GM21717 (cell line): ENCODE data around the gene VSIG10.
"Not testable (repeated sequence)": the region's sequence is repeated elsewhere in the genome, so short reads cannot be mapped to it uniquely, and the experiment has no call there.

Experiments
- ATAC-seq: cut with Tn5 transposase; IDR thresholded peaks from one replicate; pipeline ENCODE4 v1.9.1; 2021; ENCODE audit warnings: mild to moderate bottlenecking, moderate library complexity; ENCODE audit not compliant: unreplicated experiment

The VSIG10 gene

DNA sequence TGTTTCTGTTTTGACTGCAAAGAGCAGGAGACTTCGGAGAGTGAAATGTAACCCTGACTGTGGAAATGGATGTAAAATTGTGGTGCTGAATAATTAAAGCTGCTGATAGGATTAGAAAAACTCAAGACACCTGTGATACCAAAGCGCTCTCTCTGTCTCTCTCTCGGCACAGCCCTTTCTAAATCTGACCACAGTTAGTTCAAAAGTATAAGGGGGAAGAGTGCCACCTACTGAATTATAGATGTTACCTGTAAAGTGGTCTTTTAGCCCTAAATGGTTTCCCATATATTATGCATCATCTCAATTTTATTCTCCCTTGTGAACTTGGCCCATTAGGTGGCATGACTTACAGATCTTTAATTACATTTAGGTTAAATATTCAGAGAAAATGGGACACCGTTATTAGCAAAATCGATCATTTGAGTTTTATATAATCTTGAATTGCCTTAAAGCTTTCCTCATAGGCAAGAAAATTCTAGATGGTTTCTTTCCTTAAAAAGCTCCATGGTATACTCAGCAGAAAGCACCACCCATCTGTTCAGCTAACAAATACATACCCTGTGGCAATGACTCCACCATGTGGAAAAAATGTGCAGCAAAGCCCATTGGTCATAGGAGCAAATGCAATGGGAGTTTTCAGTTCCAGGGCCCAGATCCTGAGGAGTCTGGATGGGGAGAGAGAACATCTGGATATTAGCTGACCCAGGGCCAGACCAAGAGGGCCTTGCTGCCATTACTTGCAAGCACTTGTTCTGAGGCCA is 69.2 kb downstream of the VSIG10 start:
- no peak for ATAC-seq

GRCh38 chr12:118033902-118034301 is 69.9 kb downstream of the VSIG10 start:
- no peak for ATAC-seq

DNA sequence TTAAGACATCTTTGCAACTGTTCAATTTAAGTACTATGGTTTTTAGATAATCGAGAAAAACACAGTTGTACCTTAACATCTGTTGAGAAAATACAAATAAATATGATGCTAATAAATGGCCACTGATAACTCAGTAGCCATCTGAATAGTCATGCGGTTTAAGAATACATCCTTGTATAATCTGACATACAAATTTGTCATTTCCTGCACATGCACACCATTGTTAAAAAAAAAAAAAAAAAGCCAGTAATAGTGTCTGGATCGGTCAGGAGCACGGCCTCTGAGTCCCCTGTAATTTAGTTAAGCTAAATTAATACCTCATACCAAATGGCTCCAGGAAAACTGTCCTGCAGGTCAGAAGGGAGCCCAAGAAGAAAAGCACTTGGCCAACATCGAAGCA is 70.5 kb downstream of the VSIG10 start:
- no peak for ATAC-seq

DNA sequence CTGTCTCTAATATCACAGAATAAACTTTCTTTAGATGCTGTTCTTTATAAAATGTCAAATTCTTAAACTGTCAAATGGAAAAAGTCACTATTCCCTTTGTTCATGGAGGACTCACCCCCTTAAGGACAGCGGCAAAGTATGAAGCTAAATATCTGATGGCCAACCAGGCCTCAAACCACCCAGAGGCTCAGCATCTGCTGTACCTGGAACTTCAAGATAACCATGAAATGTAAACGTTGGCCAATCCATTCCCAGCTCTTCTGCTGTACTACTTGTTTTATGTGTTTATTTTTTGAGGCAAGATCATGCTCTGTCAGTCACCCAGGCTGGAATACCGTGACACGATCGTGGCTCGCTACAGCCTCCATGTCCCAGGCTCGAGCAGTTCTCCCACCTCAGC is 71.6 kb downstream of the VSIG10 start:
- no peak for ATAC-seq

DNA sequence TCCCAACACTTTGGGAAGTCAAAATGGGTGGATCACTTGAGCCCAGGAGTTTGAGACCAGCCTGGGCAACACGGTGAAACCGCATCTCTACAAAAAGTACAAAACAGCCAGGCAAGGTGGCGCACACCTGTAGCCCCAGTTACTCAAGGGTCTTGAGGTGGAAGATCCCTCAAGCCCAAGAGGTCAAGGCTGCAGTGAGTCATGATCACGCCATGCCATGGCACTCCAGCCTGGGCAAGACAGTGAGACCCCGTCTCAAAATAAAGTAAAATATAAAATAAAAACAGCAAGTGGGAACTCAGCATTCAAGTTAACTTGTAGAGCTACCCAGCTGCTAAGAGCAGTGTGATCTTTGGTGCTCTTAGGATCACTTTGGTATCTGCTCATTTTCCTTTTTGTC is 74.6 kb downstream of the VSIG10 start:
- ATAC-seq, result no peak

DNA sequence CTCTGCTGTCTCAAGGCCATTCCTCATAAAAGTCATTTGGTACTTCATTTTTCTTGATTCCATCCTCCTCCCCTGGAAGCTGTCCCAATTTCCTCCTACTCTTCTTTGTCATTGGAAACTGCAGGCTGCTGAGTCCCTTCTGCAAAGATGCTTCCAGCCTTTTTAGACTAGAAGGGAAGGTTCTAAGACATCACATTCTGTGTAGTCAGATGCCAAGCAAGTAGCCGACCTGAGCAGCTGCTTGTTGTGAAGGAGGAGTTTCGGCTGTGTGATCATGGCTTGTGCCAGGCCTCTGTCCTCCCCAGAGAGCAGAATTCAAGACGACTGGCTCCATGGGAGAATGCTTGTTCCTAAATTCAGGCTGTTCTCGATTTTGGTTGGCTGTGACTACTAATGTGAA is 78.6 kb downstream of the VSIG10 start:
- ATAC-seq, result no peak

DNA sequence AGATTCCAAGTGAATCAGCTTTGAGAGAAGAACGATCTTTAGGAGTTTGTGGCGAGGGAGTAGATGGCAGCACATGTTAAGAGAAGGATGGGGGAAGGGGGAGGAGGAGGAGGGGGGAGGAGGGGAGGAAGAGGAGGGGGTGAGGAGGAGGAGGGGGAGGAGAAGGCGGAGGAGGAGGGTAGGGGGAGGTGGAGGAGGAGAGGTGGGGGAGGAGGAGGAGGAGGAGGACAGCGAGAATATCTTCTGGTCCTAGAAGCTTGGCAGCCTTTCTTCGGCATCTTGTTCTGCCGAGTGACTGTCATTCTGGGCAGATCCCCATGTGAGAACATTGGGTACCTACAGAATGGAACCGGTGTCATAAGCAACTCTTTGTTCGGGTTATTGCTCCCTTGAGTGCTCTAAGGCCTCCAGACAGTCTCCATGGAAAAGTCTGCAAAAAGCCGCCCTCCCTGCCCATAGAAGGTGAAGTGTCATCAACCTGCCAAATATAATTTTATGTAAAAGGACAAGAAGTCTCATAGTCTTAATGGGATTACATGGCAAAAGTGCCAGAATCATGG is 80.4 kb downstream of the VSIG10 start:
- no peak for ATAC-seq

DNA sequence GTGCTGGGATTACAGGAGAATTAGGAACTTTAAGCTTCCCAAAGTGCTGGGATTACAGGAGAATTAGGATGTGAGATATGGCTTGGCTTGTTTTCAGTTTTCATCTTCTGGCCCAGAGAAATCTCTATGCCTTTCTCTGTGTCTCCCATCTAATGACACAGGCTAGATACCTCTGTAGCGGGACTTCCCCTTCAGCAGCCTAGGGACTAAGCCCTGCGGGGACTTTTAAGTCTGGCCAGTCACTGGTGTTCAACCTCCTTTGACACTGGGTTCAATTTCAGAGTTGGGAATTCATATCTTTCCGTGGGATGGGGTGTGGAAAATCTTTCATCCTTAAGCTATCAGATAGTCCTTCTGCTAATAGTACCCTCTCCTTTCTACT is 81.1 kb downstream of the VSIG10 start:
- ATAC-seq, result no peak

DNA sequence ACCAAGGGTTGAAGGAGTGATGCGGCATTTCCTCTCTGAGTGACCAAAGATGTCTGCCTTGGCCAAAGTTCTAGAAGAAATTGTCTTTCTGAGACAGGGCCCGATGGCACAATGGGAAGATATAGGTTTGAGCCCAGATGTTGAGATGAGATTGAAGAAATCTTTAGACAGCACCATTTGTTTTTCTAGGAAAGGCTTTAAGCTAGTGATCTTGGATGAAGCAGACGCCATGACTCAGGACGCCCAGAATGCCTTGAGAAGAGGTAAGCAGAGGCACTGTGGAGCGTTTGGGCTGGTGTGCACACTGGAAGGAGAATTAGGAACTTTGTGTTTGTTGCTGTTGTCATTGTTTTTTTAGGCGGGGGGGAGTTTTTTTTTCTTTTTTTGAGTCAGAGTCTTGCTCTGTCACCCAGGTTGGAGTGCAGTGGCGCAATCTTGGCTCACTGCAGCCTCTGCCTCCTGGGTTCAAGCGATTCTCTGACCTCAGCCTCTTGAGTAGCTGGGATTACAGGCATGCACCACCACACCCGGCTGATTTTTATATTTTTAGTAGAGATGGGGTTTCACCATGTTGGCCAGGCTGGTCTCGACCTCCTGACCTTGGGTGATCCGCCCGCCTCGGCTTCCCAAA is 81.6 kb downstream of the VSIG10 start:
- ATAC-seq, result not testable (repeated sequence)

DNA sequence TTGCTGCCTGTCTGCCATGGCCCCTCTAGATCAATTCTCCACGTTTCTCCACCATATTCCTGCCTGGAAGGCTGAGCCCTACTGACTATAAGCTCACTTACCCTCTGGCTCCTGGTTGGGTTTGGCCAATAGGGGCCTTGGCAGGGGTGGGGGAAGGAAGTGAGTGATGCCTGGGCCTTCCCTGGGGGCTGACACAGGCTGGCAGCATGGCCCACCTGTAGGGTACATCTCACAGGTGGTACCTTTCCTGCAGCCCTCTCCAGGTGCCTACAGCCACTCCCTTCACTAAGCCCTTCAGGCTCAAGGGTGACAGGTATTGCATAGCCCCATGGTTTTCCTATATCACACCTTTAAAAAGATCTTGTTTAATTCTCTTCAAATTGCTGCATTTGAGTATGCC is 83.8 kb downstream of the VSIG10 start:
- no peak for ATAC-seq

- ATAC-seq, result no peak
Observed at GRCh38 chr12:118017926-118018325, 85.9 kb downstream of the VSIG10 start.

DNA sequence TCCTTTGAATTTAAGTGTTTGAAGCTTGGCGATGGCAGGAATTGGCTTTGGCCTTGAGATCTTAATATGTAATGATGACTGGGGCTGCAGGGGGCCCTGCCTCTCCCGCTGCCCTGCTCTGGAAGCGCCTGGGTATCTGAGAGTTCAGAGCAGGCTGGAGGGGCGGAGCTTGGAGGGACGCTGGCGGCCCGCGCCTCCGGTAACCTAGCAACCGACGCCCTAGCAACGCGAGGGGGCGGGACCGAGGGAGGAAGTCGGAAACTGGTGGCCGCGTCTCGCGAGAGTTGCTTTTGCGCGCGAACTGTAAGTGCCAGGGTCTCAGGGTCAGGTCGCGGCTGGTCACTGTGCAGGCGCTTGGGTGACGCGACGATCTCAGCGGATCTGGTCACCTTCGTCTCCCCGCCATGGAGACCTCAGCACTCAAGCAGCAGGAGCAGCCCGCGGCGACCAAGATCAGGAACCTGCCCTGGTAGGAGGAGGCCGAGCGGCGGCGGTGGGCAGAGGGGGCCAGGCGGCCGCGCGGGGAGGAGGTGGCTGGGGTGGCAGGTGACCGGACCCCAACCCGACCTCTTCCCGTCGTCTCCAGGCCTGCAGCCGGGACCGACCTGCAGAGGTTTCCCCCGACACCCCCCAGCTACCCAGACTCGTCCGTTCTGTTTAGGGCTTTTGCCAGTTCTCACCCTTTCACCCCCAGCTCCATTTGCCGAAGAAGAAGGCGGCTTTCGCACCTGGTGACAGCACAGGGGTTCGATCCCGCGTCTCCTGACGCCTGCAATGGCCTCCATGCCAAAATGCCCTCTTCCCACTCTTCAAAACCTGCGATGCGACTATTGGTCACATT is 87.2 kb downstream of the VSIG10 start, which contains the start of gene RFC5:
TSS of gene RFC5 (plus strand) at position 280 of the 841 bp plus-strand sequence. CDS start at position 405, 125 bp downstream.
- ATAC-seq, result peak; percentile 99

GRCh38 chr12:118015944-118016343 is 87.9 kb downstream of the VSIG10 start:
- ATAC-seq, result peak; percentile 4

GRCh38 chr12:118015306-118015705 is 88.5 kb downstream of the VSIG10 start:
- no peak for ATAC-seq
